ENCODE measurements around the gene CCDC141. TPM values are rescaled to one million over a fixed set of nuclear protein-coding genes. Genes with fewer than 3 reads are reported as not detected.
"Not testable (repeated sequence)": the region's sequence is repeated elsewhere in the genome, so short reads cannot be mapped to it uniquely, and the experiment has no call there.

Gene CCDC141
- total RNA-seq, 4 donors from 2014 or later = 4.3 to 8.1 (median 6.1) TPM

DNA sequence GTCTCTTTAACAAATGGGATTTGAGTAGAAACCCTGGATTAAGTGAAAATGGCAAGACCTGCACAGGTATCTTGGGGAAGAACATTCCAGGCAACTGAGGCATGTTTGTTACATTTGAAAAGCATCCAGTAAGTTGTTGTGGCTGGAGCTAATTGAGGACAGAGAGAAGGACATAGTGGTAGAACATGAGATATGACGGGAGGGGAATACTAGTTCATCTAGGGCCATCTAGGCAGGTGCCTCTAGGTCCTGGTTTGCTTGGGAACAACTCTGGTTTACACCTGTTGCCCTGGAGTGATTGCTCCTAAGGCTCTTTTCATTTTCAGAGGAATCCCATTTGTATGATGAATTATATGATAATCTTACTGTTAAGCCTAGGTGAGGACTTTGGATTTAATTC is 19.7 kb upstream of the CCDC141 start:
- DNase-seq = no peak
- Histone ChIP-seq H3K36me3 (no peaks in the 10 kb centered on the region), H3K9me3 (no peaks in the 10 kb centered on the region), H3K27ac (no peak overlapping the region), H3K27me3 (no peaks in the 10 kb centered on the region), H3K4me3 (replicated peaks in 1 of 3) (no peak overlapping the region), H3K4me1 (no peaks in the 10 kb centered on the region)
- intact Hi-C loops (cut with DNase I) = no loop called here
- TF ChIP-seq, protein P1, sequence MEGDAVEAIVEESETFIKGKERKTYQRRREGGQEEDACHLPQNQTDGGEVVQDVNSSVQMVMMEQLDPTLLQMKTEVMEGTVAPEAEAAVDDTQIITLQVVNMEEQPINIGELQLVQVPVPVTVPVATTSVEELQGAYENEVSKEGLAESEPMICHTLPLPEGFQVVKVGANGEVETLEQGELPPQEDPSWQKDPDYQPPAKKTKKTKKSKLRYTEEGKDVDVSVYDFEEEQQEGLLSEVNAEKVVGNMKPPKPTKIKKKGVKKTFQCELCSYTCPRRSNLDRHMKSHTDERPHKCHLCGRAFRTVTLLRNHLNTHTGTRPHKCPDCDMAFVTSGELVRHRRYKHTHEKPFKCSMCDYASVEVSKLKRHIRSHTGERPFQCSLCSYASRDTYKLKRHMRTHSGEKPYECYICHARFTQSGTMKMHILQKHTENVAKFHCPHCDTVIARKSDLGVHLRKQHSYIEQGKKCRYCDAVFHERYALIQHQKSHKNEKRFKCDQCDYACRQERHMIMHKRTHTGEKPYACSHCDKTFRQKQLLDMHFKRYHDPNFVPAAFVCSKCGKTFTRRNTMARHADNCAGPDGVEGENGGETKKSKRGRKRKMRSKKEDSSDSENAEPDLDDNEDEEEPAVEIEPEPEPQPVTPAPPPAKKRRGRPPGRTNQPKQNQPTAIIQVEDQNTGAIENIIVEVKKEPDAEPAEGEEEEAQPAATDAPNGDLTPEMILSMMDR (IDR thresholded peaks at IDR 0.05) = no peak
- TF ChIP-seq POLR2A (IDR thresholded peaks at IDR 0.05) = no peak
- WGBS, 2 donors = 91 to 96% methylated on average over 1 of the region's 1 CpG

DNA sequence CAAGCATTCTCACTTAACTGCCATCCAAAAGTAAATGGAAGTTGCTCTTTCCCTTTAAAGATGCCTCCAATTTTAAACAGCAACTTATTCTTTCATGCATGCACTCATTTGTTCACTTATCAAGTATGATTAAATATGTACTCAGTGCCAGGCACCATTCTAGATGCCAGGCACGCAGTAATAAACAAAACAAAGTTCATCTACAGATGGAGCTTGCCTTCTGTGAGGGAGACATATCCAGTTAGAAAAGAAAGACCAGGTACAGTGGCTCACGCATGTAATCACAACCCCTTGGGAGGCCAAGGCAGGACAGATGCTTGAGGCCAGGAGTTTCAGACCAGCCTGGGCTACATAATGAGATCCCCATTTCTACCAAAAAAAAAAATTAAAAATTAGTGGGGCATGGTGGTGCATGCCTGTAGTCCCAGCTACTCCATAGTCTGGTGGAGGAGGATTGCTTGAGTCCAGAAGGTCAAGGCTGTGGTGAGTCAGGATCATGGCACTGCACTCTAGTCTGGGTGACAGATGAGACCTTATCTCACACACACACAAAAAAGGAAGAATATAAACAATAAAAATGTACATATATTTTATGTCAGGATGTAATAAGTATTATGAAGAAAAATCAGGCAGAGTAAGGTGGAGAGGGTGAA is 19.2 kb upstream of the CCDC141 start:
- DNase-seq = no peak
- Histone ChIP-seq H3K4me1 (no peaks in the 10 kb centered on the region), H3K9me3 (no peaks in the 10 kb centered on the region), H3K27me3 (no peaks in the 10 kb centered on the region), H3K36me3 (no peaks in the 10 kb centered on the region), H3K4me3 (replicated peaks in 1 of 3) (no peak overlapping the region), H3K27ac (no peak overlapping the region)
- 86 to 89% methylated on average over 2 of the region's 2 CpGs for WGBS, 2 donors
- TF ChIP-seq, protein P1 (IDR thresholded peaks at IDR 0.05) = no peak
- no peak for TF ChIP-seq POLR2A (IDR thresholded peaks at IDR 0.05)
- intact Hi-C loops (cut with DNase I) = no loop called here

DNA sequence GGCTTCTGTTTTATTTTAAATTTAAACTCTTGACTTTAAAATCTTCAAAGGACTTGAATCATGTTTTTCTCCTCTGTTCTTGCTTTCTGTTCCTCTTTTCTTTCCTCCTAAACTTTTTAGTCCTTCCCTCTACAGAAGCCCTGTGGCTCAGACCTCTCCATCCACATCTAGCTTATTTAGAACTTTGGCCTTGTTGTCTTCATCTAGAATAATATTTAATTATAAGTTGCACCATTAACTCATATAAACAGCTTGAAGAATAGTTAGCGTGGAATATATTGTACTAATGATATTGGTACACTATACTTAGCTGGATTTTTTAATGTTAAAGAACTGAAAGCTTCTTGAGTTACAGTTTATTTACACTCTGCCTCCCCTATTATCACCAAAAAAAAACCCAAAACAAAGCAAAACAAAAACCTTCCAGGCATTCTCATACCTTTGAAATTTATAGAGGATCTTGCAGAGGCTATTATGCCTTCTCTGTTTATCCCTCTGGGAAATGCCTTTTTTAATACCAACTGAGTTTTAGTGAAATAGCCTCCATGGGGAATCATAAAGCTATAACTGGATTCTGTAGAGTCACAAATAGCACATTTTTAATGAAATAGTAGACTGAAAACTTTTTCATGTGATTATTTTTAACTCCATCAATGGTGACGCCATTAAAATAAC is 9.2 kb upstream of the CCDC141 start:
- Histone ChIP-seq H3K27me3 (no peaks in the 10 kb centered on the region), H3K27ac (no peak overlapping the region), H3K9me3 (no peaks in the 10 kb centered on the region), H3K4me1 (no peaks in the 10 kb centered on the region), H3K4me3 (replicated peaks in 1 of 3) (no peak overlapping the region), H3K36me3 (no peaks in the 10 kb centered on the region)
- no peak for DNase-seq
- intact Hi-C loops (cut with DNase I) = no loop called here
- WGBS, 2 donors = 88 to 91% methylated on average over 2 of the region's 2 CpGs
- no peak for TF ChIP-seq POLR2A (IDR thresholded peaks at IDR 0.05)
- TF ChIP-seq, protein P1 (IDR thresholded peaks at IDR 0.05) = no peak

DNA sequence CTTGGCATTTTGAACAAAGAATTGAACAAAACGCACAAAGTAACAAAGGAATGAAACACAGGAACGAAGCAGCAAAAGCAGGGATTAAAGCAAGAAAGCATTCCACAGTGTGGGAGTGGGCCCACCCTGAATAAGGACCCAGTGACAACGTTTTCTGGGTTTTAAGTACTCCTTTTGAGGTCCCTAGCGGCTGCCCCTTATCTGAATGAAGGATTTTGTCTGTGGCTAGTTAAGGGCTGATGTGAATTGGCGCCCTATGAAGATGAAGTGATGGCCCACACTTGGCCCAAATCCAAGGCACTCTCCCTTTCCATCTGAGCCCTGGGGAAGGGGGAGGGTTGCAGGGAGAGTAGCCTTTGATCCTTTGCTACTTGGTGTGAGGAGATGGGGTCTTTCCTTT is 7.8 kb upstream of the CCDC141 start:
- Histone ChIP-seq H3K27me3 (no peaks in the 10 kb centered on the region), H3K27ac (no peak overlapping the region), H3K9me3 (no peaks in the 10 kb centered on the region), H3K4me3 (replicated peaks in 1 of 3) (no peak overlapping the region), H3K36me3 (no peaks in the 10 kb centered on the region), H3K4me1 (no peaks in the 10 kb centered on the region)
- intact Hi-C loops (cut with DNase I) = no loop called here
- TF ChIP-seq POLR2A (IDR thresholded peaks at IDR 0.05) = no peak
- 75% methylated on average over 5 of the region's 5 CpGs for WGBS, 2 donors
- no peak for DNase-seq

DNA sequence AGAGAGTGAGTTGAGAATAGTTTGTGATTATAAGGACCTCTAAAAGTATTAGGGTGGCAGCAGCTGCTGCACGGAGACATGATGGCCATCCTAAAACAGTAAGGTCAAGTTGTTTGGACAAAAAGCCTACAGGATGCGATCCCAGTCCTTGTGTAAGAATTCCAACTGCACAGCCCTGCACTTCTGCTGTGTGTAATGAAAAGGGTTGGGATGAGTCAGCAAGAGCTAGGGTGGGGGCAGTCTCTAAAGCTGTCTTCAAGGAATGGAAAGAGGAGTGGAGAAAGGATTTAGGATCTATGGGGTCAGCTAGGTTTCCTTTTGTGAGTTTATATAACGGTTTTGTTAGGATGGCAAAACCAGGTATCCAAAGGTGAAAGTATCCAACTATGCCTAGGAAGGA is 3.6 kb upstream of the CCDC141 start:
- H3K9me3 ChIP-seq; H3K4me3 ChIP-seq (replicated peaks in 1 of 3); intact Hi-C loops (cut with DNase I); H3K36me3 ChIP-seq; DNase-seq; H3K4me1 ChIP-seq; H3K27ac ChIP-seq; H3K27me3 ChIP-seq: not testable (repeated sequence)
- 70 to 79% methylated on average over 3 of the region's 3 CpGs for WGBS, 2 donors

DNA sequence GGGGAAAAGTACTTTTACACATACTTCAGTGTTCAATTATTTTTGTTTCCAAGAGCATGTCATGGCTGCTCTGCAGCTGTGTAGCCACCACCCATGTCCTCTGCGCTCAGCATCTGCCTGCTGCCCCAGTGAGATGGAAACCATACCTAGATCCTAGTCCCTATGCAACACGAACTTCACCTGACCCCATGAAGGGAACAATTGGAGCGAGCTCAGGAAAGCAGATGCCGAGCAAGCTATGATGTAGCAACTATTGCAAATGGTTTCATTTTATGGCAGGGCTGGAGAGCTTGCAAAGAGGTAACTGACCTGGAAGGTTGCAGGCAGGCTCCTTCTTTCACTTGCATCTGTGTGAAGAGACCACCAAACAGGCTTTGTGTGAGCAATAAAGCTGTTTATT is 1.3 kb upstream of the CCDC141 start:
- H3K27me3 ChIP-seq = no peaks in the 10 kb centered on the region
- H3K27ac ChIP-seq = no peak overlapping the region
- intact Hi-C loops (cut with DNase I) = no loop called here
- no peaks in the 10 kb centered on the region for H3K36me3 ChIP-seq
- H3K4me3 ChIP-seq (replicated peaks in 1 of 3) = no peak overlapping the region
- WGBS, 2 donors = 55 to 60% methylated on average over 4 of the region's 4 CpGs
- DNase-seq = no peak
- TF ChIP-seq, protein P1 (IDR thresholded peaks at IDR 0.05) = no peak
- no peak for TF ChIP-seq POLR2A (IDR thresholded peaks at IDR 0.05)
- H3K4me1 ChIP-seq = no peaks in the 10 kb centered on the region
- no peaks in the 10 kb centered on the region for H3K9me3 ChIP-seq
